Tibial nerve (tissue), 4 donors: ENCODE results near the gene RHOBTB3.

Source experiments
- EP300 ChIP-seq, 2 donors: sonication (generic); formaldehyde crosslinking; IDR thresholded peaks; one replicate each; pipeline ENCODE4 v1.6.1; 2017; ENCODE audit warnings: antibody characterized with exemption in 2 of 2, mild to moderate bottlenecking in 1 of 2
- POLR2A ChIP-seq, 2 donors: fragments of 450-650 bp; IDR thresholded peaks; one replicate each; pipeline ENCODE4 v1.6.1; 2017; ENCODE audit warnings: antibody characterized with exemption in 2 of 2, mild to moderate bottlenecking in 2 of 2, moderate library complexity in 2 of 2
- TF ChIP-seq, protein P1 (sequence below), 5 experiments: fragments of 200-600 bp in 3 of 5; fragments of 450-650 bp in 2 of 5; sonication (generic) in 3 of 5; IDR thresholded peaks; one replicate each; pipeline ENCODE4 v1.5.1; 2016 to 2019; ENCODE audit warnings: antibody characterized with exemption in 5 of 5, mild to moderate bottlenecking in 3 of 5, moderate library complexity in 2 of 5

DNA sequence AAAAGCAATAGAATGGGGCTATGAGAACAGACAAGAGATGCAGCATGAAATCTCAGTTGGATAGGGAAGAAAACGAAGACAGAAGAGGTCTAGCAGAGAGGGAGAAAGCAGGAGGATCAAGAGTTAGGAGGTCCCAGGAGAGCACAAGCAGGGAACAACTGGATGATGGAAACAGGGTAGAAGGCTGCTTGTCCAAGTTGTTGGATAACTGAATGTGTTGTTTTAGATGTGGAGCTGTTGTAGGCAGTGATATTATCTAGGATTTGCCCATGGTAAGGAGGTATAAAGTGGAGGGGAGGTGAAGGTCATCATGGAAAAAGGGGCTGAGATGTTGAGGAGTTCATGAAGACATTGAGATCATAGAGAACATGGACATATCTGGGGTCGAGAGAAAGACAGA, 12.4 kb upstream of the RHOBTB3 start:
- TF ChIP-seq, protein P1, sequence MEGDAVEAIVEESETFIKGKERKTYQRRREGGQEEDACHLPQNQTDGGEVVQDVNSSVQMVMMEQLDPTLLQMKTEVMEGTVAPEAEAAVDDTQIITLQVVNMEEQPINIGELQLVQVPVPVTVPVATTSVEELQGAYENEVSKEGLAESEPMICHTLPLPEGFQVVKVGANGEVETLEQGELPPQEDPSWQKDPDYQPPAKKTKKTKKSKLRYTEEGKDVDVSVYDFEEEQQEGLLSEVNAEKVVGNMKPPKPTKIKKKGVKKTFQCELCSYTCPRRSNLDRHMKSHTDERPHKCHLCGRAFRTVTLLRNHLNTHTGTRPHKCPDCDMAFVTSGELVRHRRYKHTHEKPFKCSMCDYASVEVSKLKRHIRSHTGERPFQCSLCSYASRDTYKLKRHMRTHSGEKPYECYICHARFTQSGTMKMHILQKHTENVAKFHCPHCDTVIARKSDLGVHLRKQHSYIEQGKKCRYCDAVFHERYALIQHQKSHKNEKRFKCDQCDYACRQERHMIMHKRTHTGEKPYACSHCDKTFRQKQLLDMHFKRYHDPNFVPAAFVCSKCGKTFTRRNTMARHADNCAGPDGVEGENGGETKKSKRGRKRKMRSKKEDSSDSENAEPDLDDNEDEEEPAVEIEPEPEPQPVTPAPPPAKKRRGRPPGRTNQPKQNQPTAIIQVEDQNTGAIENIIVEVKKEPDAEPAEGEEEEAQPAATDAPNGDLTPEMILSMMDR (IDR thresholded peaks at IDR 0.05): no peak
- no peak for TF ChIP-seq EP300 (IDR thresholded peaks at IDR 0.05)
- TF ChIP-seq POLR2A (IDR thresholded peaks at IDR 0.05): no peak
